ENCODE measurements around the gene PDPK1. TPM values are rescaled to one million over a fixed set of nuclear protein-coding genes. Genes with fewer than 3 reads are reported as not detected.
A peak's percentile ranks its signal among the peaks of the same experiment; 100 is the strongest.

Gene PDPK1
- total RNA-seq, 4 donors from 2014 or later: 39.6 to 96.9 (median 69.5) TPM

DNA sequence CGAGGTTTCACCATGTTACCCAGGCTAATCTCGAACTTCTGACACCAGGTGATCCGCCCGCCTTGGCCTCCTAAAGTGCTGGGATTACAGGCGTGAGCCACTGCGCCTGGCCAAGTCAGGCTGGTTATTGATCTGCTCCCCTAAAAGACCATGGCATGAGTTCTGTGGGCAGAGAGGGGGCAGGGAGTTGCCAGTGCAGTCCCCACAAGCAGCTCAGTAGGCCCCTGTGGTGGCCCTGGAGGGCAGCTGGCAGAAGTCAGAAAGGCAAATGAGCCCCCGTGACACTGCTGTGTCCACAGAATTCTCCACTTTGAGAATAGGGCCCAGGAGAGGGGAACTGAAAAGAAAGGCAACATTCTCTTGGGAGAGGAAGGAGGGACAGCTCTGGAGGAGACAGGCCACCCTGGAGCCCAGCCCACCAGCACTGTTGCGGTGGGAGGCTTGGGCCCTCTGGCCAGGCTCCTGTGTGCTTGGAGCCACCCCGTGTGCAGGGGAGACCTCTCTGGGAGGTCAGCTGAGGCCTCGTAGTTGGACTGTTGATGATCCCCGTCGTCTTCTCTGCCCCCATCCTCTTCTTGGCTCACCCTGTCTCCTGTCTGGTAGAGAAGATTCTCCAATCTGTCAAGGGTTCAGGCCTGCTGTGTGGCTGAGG is 19.7 kb upstream of the PDPK1 start:
- WGBS, 2 donors (ENCODE audit: low coverage in 1 of 2): 71 to 78% methylated on average over 6 to 12 of the region's 12 CpGs
- intact Hi-C loops (cut with DNase I; ENCODE audit: low total_unique reads) (no loop called here), in situ Hi-C loops (cut with MboI; ENCODE audit: low pct_ligation_motif_present in 1 of 4, low pct_unique_long_range_greater_than_20kb in 1 of 4, low sequenced_read_pairs in 3 of 4) (no loop called here)
- Histone ChIP-seq H3K4me3 (no peak overlapping the region), H3K36me3 (no peaks in the 10 kb centered on the region), H3K4me1 (peaks cover 46 to 64% (median 63%) of the 10 kb centered on the region in 4 donors), H3K9me3 (no peaks in the 10 kb centered on the region), H3K27ac (peak overlapping the region; percentile 96 to 99 (median 98)), H3K27me3 (no peaks in the 10 kb centered on the region)
- TF ChIP-seq POLR2A (IDR thresholded peaks at IDR 0.05) (no peak), POLR2AphosphoS5 (IDR thresholded peaks at IDR 0.05) (no peak), EP300 (IDR thresholded peaks at IDR 0.05; ENCODE audit: low read depth) (no peak)
- TF ChIP-seq, protein P1, sequence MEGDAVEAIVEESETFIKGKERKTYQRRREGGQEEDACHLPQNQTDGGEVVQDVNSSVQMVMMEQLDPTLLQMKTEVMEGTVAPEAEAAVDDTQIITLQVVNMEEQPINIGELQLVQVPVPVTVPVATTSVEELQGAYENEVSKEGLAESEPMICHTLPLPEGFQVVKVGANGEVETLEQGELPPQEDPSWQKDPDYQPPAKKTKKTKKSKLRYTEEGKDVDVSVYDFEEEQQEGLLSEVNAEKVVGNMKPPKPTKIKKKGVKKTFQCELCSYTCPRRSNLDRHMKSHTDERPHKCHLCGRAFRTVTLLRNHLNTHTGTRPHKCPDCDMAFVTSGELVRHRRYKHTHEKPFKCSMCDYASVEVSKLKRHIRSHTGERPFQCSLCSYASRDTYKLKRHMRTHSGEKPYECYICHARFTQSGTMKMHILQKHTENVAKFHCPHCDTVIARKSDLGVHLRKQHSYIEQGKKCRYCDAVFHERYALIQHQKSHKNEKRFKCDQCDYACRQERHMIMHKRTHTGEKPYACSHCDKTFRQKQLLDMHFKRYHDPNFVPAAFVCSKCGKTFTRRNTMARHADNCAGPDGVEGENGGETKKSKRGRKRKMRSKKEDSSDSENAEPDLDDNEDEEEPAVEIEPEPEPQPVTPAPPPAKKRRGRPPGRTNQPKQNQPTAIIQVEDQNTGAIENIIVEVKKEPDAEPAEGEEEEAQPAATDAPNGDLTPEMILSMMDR (IDR thresholded peaks at IDR 0.05): no peak
- no peak for DNase-seq

DNA sequence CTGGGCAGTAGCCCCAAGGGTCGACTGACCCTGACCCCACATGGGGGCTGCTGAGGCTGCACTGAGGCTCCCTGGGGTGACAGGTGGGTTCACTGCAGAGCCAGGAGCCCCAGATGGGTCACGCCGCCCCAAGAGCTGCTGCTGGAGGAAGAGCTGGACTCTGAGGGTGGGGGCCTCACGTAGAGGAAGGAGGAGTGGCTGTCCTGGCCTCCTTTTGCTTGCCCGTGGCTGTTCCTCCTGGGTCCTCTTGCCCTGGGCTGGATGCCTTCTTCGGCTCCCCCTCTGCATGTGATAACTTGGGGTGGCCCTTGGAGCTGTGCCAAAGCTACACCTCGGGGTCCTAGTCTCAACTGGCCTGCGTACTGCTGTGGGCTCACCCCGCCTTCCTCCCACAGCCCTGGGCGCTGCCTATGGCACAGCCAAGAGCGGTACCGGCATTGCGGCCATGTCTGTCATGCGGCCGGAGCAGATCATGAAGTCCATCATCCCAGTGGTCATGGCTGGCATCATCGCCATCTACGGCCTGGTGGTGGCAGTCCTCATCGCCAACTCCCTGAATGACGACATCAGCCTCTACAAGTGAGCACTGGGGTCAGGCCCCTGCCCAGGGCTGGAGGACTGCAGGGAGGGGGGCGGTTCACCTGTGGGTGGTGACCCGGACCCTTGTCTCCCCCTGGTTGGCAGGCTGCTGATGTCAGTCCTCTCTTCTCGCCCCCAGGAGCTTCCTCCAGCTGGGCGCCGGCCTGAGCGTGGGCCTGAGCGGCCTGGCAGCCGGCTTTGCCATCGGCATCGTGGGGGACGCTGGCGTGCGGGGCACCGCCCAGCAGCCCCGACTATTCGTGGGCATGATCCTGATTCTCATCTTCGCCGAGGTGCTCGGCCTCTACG is 18.8 kb upstream of the PDPK1 start:
- 81% methylated on average over 35 of the region's 39 CpGs; no CpG with 5 or more reads in 1 of the 2 donors for WGBS, 2 donors (ENCODE audit: low coverage in 1 of 2)
- Histone ChIP-seq H3K4me1 (peaks cover 43 to 68% (median 67%) of the 10 kb centered on the region in 4 donors), H3K9me3 (no peaks in the 10 kb centered on the region), H3K27me3 (no peaks in the 10 kb centered on the region), H3K4me3 (peak overlapping the region in 2 of 4 donors; percentile 72 to 73), H3K36me3 (no peaks in the 10 kb centered on the region), H3K27ac (peak overlapping the region; percentile 96 to 99 (median 98))
- no peak for DNase-seq
- intact Hi-C loops (cut with DNase I; ENCODE audit: low total_unique reads) (no loop called here), in situ Hi-C loops (cut with MboI; ENCODE audit: low pct_ligation_motif_present in 1 of 4, low pct_unique_long_range_greater_than_20kb in 1 of 4, low sequenced_read_pairs in 3 of 4) (no loop called here)
- TF ChIP-seq, protein P1 (IDR thresholded peaks at IDR 0.05): no peak
- no peak for TF ChIP-seq EP300 (IDR thresholded peaks at IDR 0.05; ENCODE audit: low read depth)
- TF ChIP-seq POLR2AphosphoS5 (IDR thresholded peaks at IDR 0.05): no peak
- no peak for TF ChIP-seq POLR2A (IDR thresholded peaks at IDR 0.05)

DNA sequence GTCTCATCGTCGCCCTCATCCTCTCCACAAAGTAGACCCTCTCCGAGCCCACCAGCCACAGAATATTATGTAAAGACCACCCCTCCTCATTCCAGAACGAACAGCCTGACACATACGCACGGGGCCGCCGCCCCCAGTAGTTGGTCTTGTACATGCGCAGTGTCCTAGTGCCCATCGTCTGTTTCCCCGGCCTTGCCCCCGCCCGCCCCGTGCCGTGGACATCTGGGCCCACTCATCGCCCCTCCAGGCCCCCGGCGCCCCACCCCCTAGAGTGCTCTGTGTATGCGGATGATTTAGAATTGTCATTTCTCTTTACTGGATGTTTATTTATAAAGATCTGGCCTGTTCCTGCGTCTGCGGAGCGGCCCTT is 18.1 kb upstream of the PDPK1 start:
- peaks cover 43 to 74% (median 73%) of the 10 kb centered on the region in 4 donors for H3K4me1 ChIP-seq
- no peak for DNase-seq
- peak overlapping the region; percentile 96 to 99 (median 98) for H3K27ac ChIP-seq
- intact Hi-C loops (cut with DNase I; ENCODE audit: low total_unique reads) (no loop called here), in situ Hi-C loops (cut with MboI; ENCODE audit: low pct_ligation_motif_present in 1 of 4, low pct_unique_long_range_greater_than_20kb in 1 of 4, low sequenced_read_pairs in 3 of 4) (no loop called here)
- H3K4me3 ChIP-seq: peak overlapping the region; percentile 6 to 73 (median 44)
- TF ChIP-seq EP300 (IDR thresholded peaks at IDR 0.05; ENCODE audit: low read depth) (no peak), POLR2A (IDR thresholded peaks at IDR 0.05) (no peak), POLR2AphosphoS5 (IDR thresholded peaks at IDR 0.05) (no peak)
- TF ChIP-seq, protein P1 (IDR thresholded peaks at IDR 0.05): no peak
- no peaks in the 10 kb centered on the region for H3K27me3 ChIP-seq
- H3K36me3 ChIP-seq: no peaks in the 10 kb centered on the region
- no peaks in the 10 kb centered on the region for H3K9me3 ChIP-seq
- WGBS, 2 donors (ENCODE audit: low coverage in 1 of 2): 0 to 36% methylated on average over 3 to 22 of the region's 22 CpGs

DNA sequence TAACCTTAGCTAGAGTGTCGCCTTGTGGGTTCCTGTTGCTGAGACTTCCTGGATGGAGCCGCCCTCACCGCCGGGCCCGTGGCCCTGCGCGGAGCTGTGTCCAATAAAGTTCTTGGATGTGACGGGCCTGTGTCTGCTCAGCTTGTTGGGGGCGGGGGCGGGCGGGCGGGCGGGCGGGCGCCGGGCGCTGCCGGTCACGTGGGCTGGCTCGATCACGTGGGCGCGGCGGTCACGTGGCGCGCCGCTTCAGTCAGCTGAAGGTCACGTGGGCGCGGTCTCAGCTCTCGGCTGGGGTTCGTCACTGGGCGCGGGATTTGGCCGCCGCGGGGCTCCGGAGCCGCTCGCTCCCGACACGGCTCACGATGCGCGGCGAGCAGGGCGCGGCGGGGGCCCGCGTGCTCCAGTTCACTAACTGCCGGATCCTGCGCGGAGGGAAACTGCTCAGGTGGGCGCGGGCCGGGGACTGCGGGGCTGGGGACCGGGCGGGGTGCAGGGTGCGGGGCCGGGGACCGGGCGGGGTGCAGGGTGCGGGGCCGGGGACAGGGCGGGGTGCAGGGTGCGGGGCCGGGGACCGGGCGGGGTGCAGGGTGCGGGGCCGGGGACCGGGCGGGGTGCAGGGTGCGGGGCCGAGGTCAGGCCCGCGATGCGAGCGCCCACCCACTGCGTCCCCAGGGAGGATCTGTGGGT is 17.6 kb upstream of the PDPK1 start, which contains the start of gene AMDHD2:
Gene AMDHD2 (plus strand): TSS at position 275 of the 687 bp plus-strand sequence. CDS start 88 bp downstream, at position 363.
- peak; percentile 84 to 93 (median 86) for TF ChIP-seq POLR2AphosphoS5 (IDR thresholded peaks at IDR 0.05)
- peak; percentile 63 for TF ChIP-seq POLR2A (IDR thresholded peaks at IDR 0.05)
- TF ChIP-seq, protein P1 (IDR thresholded peaks at IDR 0.05): no peak
- Histone ChIP-seq H3K27me3 (no peaks in the 10 kb centered on the region), H3K36me3 (no peaks in the 10 kb centered on the region), H3K4me1 (peaks cover 43 to 74% (median 71%) of the 10 kb centered on the region in 4 donors), H3K27ac (peak within 1 kb of the TSS; percentile 96 to 99 (median 98)), H3K4me3 (peak within 1 kb of the TSS; percentile 72 to 78 (median 74)), H3K9me3 (no peaks in the 10 kb centered on the region)
- in situ Hi-C loops (cut with MboI; ENCODE audit: low pct_ligation_motif_present in 1 of 4, low pct_unique_long_range_greater_than_20kb in 1 of 4, low sequenced_read_pairs in 3 of 4): no loop called here
- intact Hi-C loops (cut with DNase I; ENCODE audit: low total_unique reads): no loop called here
- 1% methylated on average over 27 of the region's 83 CpGs; no CpG with 5 or more reads in 1 of the 2 donors for WGBS, 2 donors (ENCODE audit: low coverage in 1 of 2)
- DNase-seq: peak; percentile 92
